HG03159 (cell line): ENCODE results near the gene PRAMEF13.
"Not testable (repeated sequence)": the region's sequence is repeated elsewhere in the genome, so short reads cannot be mapped to it uniquely, and the experiment has no call there.

Experiments
- ATAC-seq: cut with Tn5 transposase; IDR thresholded peaks from one replicate; pipeline ENCODE4 v1.9.1; 2021; ENCODE audit warnings: mild to moderate bottlenecking, moderate library complexity; ENCODE audit not compliant: unreplicated experiment

The PRAMEF13 gene

GRCh38 chr1:13201309-13201708, at the start of gene PRAMEF13:
TSS of gene PRAMEF13 (minus strand) at chr1:13201409. CDS start at chr1:13199589, 1,820 bp downstream.
- not testable (repeated sequence) for ATAC-seq

- not testable (repeated sequence) for ATAC-seq
These were observed 45.9 kb upstream of the PRAMEF13 start for GRCh38 chr1:13247122-13247521.

GRCh38 chr1:13246554-13246871, 45.3 kb upstream of the PRAMEF13 start:
- ATAC-seq = not testable (repeated sequence)

GRCh38 chr1:13245841-13246553, 44.8 kb upstream of the PRAMEF13 start:
- not testable (repeated sequence) for ATAC-seq

- not testable (repeated sequence) for ATAC-seq
These were observed 42.5 kb upstream of the PRAMEF13 start for GRCh38 chr1:13243536-13244263.

GRCh38 chr1:13239633-13240032, 38.4 kb upstream of the PRAMEF13 start:
- not testable (repeated sequence) for ATAC-seq

- not testable (repeated sequence) for ATAC-seq
These were observed 36.4 kb upstream of the PRAMEF13 start for GRCh38 chr1:13237572-13237971.

- ATAC-seq = not testable (repeated sequence)
These were observed 32.8 kb upstream of the PRAMEF13 start for GRCh38 chr1:13234057-13234456.

- ATAC-seq = not testable (repeated sequence)
These were observed 30.8 kb upstream of the PRAMEF13 start for GRCh38 chr1:13232056-13232455.

GRCh38 chr1:13231061-13231750, 30.0 kb upstream of the PRAMEF13 start:
- not testable (repeated sequence) for ATAC-seq

- ATAC-seq = not testable (repeated sequence)
These were observed 29.4 kb upstream of the PRAMEF13 start for GRCh38 chr1:13230601-13231000.

- ATAC-seq = not testable (repeated sequence)
These were observed 28.9 kb upstream of the PRAMEF13 start for GRCh38 chr1:13230096-13230495.

- ATAC-seq = no peak
These were observed 27.2 kb upstream of the PRAMEF13 start for GRCh38 chr1:13228343-13228781.

- ATAC-seq = not testable (repeated sequence)
These were observed 26.3 kb upstream of the PRAMEF13 start for GRCh38 chr1:13227271-13228055.

- ATAC-seq = not testable (repeated sequence)
These were observed 24.5 kb upstream of the PRAMEF13 start, which contains the start of gene PRAMEF18 for GRCh38 chr1:13225675-13226204. TSS of gene PRAMEF18 (minus strand) at chr1:13226154. CDS start at chr1:13226106, 48 bp downstream.

GRCh38 chr1:13224480-13225060, 23.4 kb upstream of the PRAMEF13 start:
- ATAC-seq = no peak

GRCh38 chr1:13222788-13223187, 21.6 kb upstream of the PRAMEF13 start:
- not testable (repeated sequence) for ATAC-seq

GRCh38 chr1:13219203-13219602, 18.0 kb upstream of the PRAMEF13 start:
- not testable (repeated sequence) for ATAC-seq

- not testable (repeated sequence) for ATAC-seq
These were observed 15.4 kb upstream of the PRAMEF13 start for GRCh38 chr1:13216619-13217018.

GRCh38 chr1:13208712-13209111, 7.5 kb upstream of the PRAMEF13 start:
- ATAC-seq = not testable (repeated sequence)
